ENCODE data around the gene TRABD2A.

DNA sequence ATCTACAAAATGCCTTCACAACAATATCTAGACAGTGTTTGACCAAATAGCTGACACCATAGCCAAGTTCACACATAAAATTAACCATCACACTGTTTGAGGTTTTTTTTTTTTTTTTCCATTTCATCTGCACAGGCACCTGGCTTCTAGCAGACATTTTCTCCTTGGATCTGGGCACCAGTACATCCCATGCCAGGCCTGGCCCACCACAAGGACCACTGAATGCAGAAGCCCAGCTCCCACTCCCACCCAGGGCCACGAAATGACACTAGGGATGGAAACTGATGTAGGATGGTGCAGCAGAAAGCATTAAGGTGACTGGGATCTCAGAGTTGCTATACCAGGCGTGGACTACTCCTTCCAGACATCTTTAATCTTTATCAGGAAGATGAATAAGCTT is 37.5 kb upstream of the TRABD2A start:
- TF ChIP-seq POLR2A (IDR thresholded peaks at IDR 0.05; ENCODE audit: low read length) (no peak), GATA1 (IDR thresholded peaks at IDR 0.05; ENCODE audit: low read depth, low read length) (no peak)
